Measurements from ENCODE around the gene MYRIP.

The MYRIP gene

DNA sequence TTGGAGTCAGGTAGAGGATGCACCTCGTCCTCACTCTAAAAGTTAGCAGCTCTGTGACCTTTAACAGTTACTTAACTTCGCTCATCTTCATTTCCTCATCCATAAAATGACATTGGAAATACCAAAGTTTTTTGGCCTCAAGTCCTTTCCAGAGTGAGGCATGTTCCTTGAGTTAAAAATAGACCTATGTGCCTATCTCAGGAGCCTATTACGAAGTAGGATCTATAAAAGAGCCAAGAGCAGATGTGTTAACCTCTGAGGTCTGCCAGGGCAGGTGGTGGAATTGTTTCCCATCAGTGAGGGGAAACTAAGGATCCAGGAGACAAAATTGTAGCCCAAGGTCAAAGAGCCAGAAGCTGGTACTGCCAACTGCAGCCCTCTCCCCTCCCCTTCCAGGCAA lies 379.7 kb downstream of the MYRIP start:
- DNase-seq (ENCODE audit: low spot score): no peak

GRCh38 chr3:40190056-40190455 lies 380.6 kb downstream of the MYRIP start:
- no peak for DNase-seq (ENCODE audit: low spot score)

DNA sequence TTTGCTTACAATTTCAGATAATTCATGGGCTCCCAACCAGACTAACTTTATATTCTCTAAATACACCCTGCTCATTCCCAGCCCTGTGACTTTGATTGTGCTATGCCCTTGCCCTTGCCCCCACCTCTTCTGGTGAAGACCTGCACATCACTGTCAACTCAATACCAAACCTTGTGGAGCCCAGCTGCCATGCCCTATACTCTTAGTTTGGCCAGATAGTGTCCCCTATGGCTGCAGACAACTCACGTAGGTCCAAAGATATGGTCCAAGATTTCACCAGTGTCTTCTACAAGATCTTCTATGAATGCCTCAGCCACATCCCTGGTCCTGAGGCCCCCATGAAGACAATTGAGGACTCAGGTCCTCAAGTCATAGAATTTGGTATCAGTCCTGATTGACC lies 381.8 kb downstream of the MYRIP start:
- DNase-seq (ENCODE audit: low spot score): no peak

GRCh38 chr3:40191850-40192448 lies 382.5 kb downstream of the MYRIP start:
- DNase-seq (ENCODE audit: low spot score): peak; percentile 75

GRCh38 chr3:40192628-40193027 lies 383.2 kb downstream of the MYRIP start:
- DNase-seq (ENCODE audit: low spot score): no peak

GRCh38 chr3:40196966-40197365 lies 387.6 kb downstream of the MYRIP start:
- no peak for DNase-seq (ENCODE audit: low spot score)

GRCh38 chr3:40200692-40201316 lies 391.4 kb downstream of the MYRIP start:
- no peak for DNase-seq (ENCODE audit: low spot score)

DNA sequence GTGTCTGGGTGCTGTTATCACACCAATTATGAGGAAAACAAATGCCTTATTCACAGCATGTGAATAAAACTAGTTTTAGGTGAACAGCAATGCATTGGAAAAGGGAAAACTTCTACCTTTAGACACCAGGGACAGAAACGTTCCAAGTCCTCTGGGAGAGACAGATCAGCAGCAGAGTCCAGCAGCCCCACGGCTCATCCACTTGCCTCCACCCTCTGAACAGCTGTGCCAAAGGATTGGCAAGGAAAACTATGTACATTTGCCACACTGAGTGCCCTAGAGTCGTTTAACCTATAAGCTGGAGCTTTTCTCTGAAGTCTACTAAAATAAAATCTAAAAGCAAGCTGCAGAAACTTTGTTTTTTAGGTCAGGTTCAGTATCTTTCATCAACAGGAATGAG lies 392.4 kb downstream of the MYRIP start:
- no peak for DNase-seq (ENCODE audit: low spot score)

DNA sequence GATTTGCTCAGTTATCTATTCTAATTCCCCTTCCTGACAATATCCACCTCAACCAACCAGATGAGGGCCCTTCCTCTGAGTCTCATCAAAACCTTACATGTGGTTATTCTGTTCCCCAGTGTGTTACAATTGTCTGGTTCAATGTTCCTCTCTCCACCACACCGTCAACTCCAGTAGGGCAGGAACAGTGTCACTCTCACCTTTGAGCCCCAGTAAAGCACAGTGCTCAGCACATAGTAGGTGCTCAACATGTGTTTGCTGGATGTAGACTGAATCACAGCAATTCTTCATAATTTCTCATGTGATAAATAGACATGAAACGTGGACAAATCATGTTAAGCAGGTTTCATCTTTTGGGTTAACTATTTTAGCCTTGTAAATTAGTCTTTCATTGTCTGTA lies 397.1 kb downstream of the MYRIP start:
- no peak for DNase-seq (ENCODE audit: low spot score)

DNA sequence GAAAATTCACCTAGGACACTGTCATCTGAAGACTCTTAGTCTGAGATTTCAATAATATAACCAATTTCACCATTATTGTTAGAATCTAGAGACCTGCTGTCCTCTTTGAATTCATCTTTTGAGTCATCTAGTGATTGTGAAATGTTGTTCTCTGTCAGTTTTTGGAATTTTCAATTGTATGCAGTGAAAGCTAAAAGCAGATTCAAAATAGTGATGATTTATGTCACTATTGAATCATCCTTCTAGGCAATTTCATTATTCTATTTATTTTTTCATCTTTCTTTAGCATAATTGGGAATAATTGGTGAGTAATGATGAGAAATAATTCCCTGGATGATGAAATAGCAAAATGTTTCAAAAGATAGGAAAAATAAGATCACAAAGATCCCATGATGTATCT lies 398.4 kb downstream of the MYRIP start:
- no peak for DNase-seq (ENCODE audit: low spot score)

DNA sequence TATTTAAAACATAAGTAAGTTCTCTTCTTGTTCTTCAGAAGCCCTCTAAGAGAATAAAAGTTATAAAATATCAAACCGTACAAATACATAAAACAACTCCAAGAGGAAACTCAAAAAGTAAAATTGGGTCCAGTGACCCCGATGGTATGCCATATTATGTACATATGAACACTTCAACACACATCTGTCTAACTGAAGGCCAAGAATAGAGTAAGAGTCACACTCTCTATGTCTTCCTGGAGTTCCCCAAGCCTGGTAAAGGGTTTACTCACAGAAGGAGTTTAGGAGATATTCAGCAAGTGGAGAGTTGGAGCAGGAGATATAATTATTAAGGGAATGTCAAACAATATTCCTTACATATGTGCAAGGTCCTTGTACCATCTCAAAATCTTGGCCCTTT lies 398.8 kb downstream of the MYRIP start:
- no peak for DNase-seq (ENCODE audit: low spot score)

GRCh38 chr3:40211579-40211978 lies 402.2 kb downstream of the MYRIP start:
- no peak for DNase-seq (ENCODE audit: low spot score)

DNA sequence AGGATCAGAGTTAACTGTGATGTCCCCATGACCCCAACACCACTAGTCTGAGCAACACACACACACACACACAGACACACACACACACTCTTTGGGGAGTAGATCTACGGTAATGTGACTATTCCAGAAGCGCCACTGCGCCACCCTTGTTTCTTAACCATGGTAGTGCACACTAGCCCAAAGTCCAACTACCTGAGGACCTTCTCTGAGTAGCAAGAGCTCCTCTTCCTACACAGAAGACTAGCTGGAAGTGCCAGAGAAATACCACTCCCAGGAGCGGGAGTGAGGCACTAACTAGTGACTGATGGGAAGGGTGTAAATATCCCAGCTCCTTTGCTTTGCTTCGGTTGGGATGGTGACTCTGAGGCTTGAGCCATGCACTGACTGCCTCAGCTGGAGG lies 404.1 kb downstream of the MYRIP start:
- DNase-seq (ENCODE audit: low spot score): no peak

DNA sequence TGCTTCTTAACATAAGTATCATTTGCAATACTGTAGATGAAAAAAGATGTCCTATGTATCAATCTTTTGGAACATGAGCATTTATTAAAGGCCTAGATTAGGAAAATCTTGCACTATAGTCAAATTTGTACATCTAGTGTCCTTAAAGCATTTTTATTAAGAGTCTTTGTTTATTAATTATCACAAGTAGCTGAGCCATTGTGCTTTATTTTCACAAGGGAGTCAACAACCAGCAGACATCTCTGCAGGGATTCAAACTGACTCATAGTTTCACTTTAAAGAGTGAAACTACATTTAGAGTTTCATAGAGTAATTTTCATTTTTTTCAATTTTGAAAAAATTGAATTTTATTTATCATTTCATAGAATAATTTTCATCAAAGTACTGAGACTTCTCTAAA lies 405.6 kb downstream of the MYRIP start:
- no peak for DNase-seq (ENCODE audit: low spot score)

DNA sequence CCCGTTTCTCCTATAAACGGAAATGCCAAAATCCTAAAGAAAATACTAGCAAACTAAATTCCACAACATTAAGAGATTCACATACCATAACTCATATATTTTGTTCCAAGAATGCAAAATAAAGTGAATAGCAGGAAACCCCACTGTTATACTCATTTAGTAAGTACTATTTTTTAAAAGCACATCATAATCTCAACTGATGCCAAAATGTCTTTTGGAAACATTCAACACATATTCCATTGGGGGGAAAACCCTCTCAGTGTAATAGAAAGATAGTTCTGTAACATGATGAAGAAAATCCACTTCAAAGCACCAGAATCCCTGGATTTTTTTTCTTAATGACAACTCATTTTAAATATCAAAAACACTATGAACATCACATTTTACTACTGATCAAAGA lies 407.1 kb downstream of the MYRIP start:
- DNase-seq (ENCODE audit: low spot score): no peak

DNA sequence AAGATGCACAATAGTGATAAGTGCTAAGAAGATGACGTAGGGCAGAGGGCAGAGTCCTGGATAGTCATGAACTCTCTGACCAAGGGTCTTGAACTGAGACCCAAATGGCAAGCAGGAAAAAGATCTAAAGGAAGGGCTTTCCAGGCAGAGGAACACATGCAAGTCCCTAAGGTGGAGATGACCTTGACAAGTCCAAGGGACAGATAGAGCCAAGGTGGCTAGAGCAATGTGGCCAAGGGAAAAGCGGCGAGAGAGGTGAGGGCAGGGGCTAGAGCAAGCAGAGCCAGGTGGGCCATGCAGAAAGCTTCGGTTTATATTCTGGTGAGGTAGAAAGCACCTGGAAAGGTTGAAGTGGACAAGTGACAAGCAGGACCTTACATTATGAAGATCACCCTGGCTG lies 414.4 kb downstream of the MYRIP start:
- DNase-seq (ENCODE audit: low spot score): no peak

DNA sequence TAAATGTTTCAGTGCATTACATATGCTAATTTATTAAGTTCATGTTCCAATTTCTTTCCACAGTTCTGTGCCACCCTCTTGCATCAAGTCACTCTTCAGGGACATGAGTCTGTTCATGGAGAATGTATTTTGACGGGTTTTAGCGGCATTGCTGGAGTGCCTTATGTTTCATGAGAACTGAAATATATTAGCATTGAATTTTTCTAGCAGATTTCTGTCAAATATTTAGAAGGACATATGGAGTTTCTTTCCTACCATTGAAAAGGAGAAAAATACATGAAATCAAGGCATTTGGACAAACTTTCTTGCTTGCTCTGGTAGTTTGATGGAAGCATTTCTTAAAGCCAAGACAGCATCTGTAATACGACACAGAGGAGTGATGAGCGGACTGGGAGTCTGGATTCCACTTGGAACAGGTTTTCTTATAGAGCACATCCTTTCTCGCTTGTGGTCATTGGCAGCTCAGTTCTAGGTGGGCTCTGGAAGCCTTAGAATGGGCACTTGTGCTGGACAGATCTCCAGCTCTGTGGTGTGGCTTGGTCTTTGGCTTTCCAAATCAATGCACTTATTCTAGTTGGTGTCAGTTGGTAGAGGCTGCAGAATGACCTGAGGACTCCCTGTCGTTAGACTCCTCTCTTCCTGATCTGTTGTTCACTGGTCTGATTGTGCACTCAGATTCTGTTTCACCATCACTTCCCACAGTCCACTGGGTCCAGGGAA lies 415.5 kb downstream of the MYRIP start:
- DNase-seq (ENCODE audit: low spot score): no peak

- DNase-seq (ENCODE audit: low spot score): no peak
These were observed 417.2 kb downstream of the MYRIP start for GRCh38 chr3:40226636-40227035.

GRCh38 chr3:40228792-40229350 lies 419.5 kb downstream of the MYRIP start:
- no peak for DNase-seq (ENCODE audit: low spot score)

- DNase-seq (ENCODE audit: low spot score): no peak
These were observed 420.0 kb downstream of the MYRIP start for GRCh38 chr3:40229386-40229785.

DNA sequence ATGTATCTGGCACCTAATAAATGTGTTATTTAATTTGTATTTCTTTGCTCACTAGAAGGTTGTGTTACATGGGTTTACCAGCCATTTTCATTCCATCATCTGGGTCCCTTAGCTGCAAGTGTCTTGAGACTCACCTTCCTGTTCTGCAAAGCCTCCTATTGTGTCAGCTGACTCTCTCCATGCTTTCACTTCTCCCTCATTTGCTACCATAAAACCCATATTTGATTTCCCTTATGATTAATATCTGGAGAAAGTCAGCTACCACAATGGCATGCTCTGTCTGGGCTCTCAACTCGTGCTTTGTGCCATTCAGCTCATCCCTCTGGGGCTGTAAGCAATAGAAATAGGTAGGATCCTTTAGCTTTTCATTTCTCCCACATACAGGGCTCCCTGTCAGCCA lies 420.6 kb downstream of the MYRIP start:
- DNase-seq (ENCODE audit: low spot score): no peak

DNA sequence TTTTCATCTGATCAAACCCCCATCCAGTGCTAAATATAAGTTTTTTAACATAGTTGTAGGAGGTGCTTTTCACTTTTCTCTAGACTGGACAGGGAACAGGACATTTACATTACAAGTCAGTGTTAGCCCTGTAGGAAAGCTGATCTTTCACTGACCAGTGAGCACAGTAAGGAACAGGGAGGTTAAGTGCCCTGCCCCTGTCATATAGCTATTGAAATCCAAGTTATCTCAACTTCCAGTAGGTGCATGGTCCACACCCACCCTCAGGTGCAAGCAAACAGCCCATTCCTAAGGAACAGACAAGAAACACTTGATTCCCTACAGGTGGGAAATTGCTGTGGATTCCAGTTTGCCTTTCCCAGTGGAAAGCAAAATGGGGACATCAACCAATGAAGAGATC lies 421.0 kb downstream of the MYRIP start:
- no peak for DNase-seq (ENCODE audit: low spot score)

DNA sequence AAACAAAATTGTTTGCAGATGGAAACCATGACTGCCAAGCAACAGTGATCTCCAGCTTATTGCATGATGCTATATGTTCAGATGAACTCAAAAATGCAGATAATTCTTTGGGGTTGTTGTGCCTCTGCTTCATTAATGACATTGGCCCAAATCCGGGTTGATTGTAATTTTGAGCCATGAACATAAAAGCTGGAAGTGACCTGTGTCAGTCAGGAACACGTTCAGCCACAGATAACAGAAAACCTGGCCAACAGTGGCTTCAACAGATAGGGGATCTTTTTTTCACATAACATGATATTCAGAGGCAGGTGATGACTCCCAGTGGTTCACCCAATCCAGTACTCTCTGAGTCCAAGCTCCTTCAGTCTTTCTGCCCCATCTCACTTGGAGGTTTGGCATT lies 423.2 kb downstream of the MYRIP start:
- no peak for DNase-seq (ENCODE audit: low spot score)
